HCT116 (cell line): ENCODE data around the gene PGAP3. TPM values are rescaled to one million over a fixed set of nuclear protein-coding genes. Genes with fewer than 3 reads are reported as not detected.

Source experiments
- ATAC-seq: fragments of 200-7000 bp; cut with Tn5 transposase; 2 replicates; pipeline ENCODE4 v1.9.1; 2020; ENCODE audit warnings: mild to moderate bottlenecking, moderate library complexity
- BruUV-seq: library from RNA; stranded (reverse); fragments of 400-500 nt; replicated peaks from 2 replicates; lab custom pipeline; 2021; lab: Mats Ljungman, UMichigan
- CTCF ChIA-PET: fragments of 300-600 bp; sonication (Branson Sonifier 250); formaldehyde crosslinking; loops from one replicate; lab custom pipeline; 2021; ENCODE audit warnings: antibody characterized with exemption; lab: Charles Lee
- POLR2A ChIA-PET: fragments of 300-600, 350-600 bp; sonication (Branson Sonifier 250); formaldehyde crosslinking; loops from one replicate; lab custom pipeline; 2021; ENCODE audit warnings: antibody characterized with exemption; lab: Charles Lee
- RAD21 ChIA-PET, 2 experiments: fragments of 300-600 bp; sonication (Branson Sonifier 250); formaldehyde crosslinking; loops; one replicate each; lab custom pipeline; 2023; ENCODE audit warnings: low total read pairs in 2 of 2; ENCODE audit not compliant: uncharacterized antibody in 2 of 2, unreplicated experiment in 2 of 2, low non-redundant PET in 1 of 2; lab: Charles Lee
- DNase-seq: peaks from one replicate; pipeline ENCODE4 v3.0.0-alpha.2; 2010; ENCODE audit warnings: low read depth, low spot score
- H2AFZ ChIP-seq: fragments of 200-600 bp; shearing (Covaris generic), sonication (generic); 2 replicates; pipeline ENCODE4 v1.6.1; 2017; ENCODE audit warnings: low read depth, mixed run types, mixed read lengths, antibody characterized with exemption, low read length; ENCODE audit not compliant: poor library complexity, severe bottlenecking
- H3K27ac ChIP-seq: 2 replicates; pipeline ENCODE4 v1.5.1; 2012; ENCODE audit warnings: low read depth, low read length
- H3K27me3 ChIP-seq: fragments of 200-600 bp; sonication (generic); 2 replicates; pipeline ENCODE4 v1.6.1; 2016; ENCODE audit warnings: mixed run types, low read length, mixed read lengths; ENCODE audit not compliant: insufficient read depth
- H3K36me3 ChIP-seq, 2 experiments: fragments of 200-500 bp in 1 of 2; fragments of 200-600 bp in 1 of 2; sonication (Bioruptor generic) in 1 of 2; sonication (generic) in 1 of 2; 2 replicates each; pipeline versions ENCODE4 v1.5.1 to v1.6.1; 2014 to 2016; ENCODE audit warnings: low read length in 2 of 2, inconsistent platforms in 1 of 2, mixed read lengths in 1 of 2, mixed run types in 1 of 2; ENCODE audit not compliant: insufficient read depth in 2 of 2, control insufficient read depth in 1 of 2
- H3K4me1 ChIP-seq, 2 experiments: fragments of 200-600 bp in 1 of 2; sonication (generic) in 1 of 2; 2 replicates each; pipeline versions ENCODE4 v1.5.1 to v1.6.1; 2012 to 2017; ENCODE audit warnings: low read length in 2 of 2, inconsistent platforms in 1 of 2, mild to moderate bottlenecking in 1 of 2, mixed read lengths in 1 of 2, mixed run types in 1 of 2, moderate library complexity in 1 of 2; ENCODE audit not compliant: insufficient read depth in 2 of 2, control insufficient read depth in 1 of 2
- H3K4me2 ChIP-seq: fragments of 200-600 bp; sonication (generic); 2 replicates; pipeline ENCODE4 v1.6.1; 2017; ENCODE audit warnings: mixed run types, low read length, mixed read lengths
- H3K4me3 ChIP-seq, 2 experiments: fragments of 200-600 bp in 1 of 2; sonication (generic) in 1 of 2; replicated peaks in 1 of 2; 2 replicates each; pipeline ENCODE4 v1.5.1; 2011 to 2016; ENCODE audit warnings: low read length in 2 of 2, control low read depth in 1 of 2, low read depth in 1 of 2, mild to moderate bottlenecking in 1 of 2, mixed read lengths in 1 of 2, mixed run types in 1 of 2
- H3K79me2 ChIP-seq: fragments of 200-600 bp; sonication (generic); 2 replicates; pipeline ENCODE4 v1.6.1; 2017; ENCODE audit warnings: mild to moderate bottlenecking, mixed run types, low read length, moderate library complexity, mixed read lengths; ENCODE audit not compliant: insufficient read depth
- H3K9ac ChIP-seq: fragments of 200-600 bp; sonication (generic); 2 replicates; pipeline ENCODE4 v1.6.1; 2016; ENCODE audit warnings: low read length, mixed read lengths
- H3K9me2 ChIP-seq: fragments of 200-600 bp; sonication (generic), shearing (Covaris generic); 2 replicates; pipeline ENCODE4 v1.6.1; 2017; ENCODE audit warnings: mixed run types, mild to moderate bottlenecking, moderate library complexity; ENCODE audit not compliant: insufficient read depth
- H3K9me3 ChIP-seq, 2 experiments: fragments of 200-500 bp in 1 of 2; fragments of 200-600 bp in 1 of 2; sonication (Bioruptor generic) in 1 of 2; sonication (generic) in 1 of 2; 2 replicates each; pipeline ENCODE4 v1.6.1; 2014 to 2017; ENCODE audit warnings: low read length in 2 of 2, mixed read lengths in 2 of 2, inconsistent platforms in 1 of 2, low read depth in 1 of 2, mild to moderate bottlenecking in 1 of 2, mixed run types in 1 of 2, moderate library complexity in 1 of 2; ENCODE audit not compliant: control insufficient read depth in 1 of 2, insufficient read depth in 1 of 2
- H4K20me1 ChIP-seq: fragments of 200-600 bp; sonication (generic), shearing (Covaris generic); 2 replicates; pipeline ENCODE4 v1.6.1; 2017; ENCODE audit warnings: mixed run types, mild to moderate bottlenecking, moderate library complexity; ENCODE audit not compliant: insufficient read depth
- CBX3 ChIP-seq: IDR thresholded peaks from 2 replicates; pipeline ENCODE4 v1.6.1; 2012; ENCODE audit warnings: low read depth
- CEBPB ChIP-seq: IDR thresholded peaks from 2 replicates; pipeline ENCODE4 v1.6.1; 2012; ENCODE audit warnings: low read depth
- CTCF ChIP-seq, 3 experiments: fragments of 200-600 bp in 1 of 3; sonication (generic) in 1 of 3; IDR thresholded peaks in 2 of 3; conservative IDR thresholded peaks in 1 of 3; 2 replicates each; pipeline ENCODE4 v1.5.1; 2012 to 2017; ENCODE audit warnings: low read depth in 2 of 3, low read length in 2 of 3, antibody characterized with exemption in 1 of 3, borderline replicate concordance in 1 of 3, control low read depth in 1 of 3, mild to moderate bottlenecking in 1 of 3, mixed read lengths in 1 of 3, mixed run types in 1 of 3, moderate library complexity in 1 of 3; ENCODE audit not compliant: insufficient read depth in 1 of 3
- EGR1 ChIP-seq: IDR thresholded peaks from 2 replicates; pipeline ENCODE4 v1.6.1; 2012; ENCODE audit warnings: low read depth
- ELF1 ChIP-seq: IDR thresholded peaks from 2 replicates; pipeline ENCODE4 v1.6.1; 2012; ENCODE audit warnings: low read depth, borderline replicate concordance
- EZH2 ChIP-seq: fragments of 200-600 bp; sonication (generic); IDR thresholded peaks from 2 replicates; pipeline ENCODE4 v1.6.1; 2017; ENCODE audit warnings: antibody characterized with exemption, mixed run types
- EZH2phosphoT487 ChIP-seq: fragments of 200-600 bp; IDR thresholded peaks from 2 replicates; pipeline ENCODE4 v1.6.1; 2018; ENCODE audit warnings: antibody characterized with exemption, borderline replicate concordance
- JUND ChIP-seq: IDR thresholded peaks from 2 replicates; pipeline ENCODE4 v1.6.1; 2012
- POLR2AphosphoS5 ChIP-seq: IDR thresholded peaks from 2 replicates; pipeline ENCODE4 v1.6.1; 2011; ENCODE audit warnings: mild to moderate bottlenecking, low read depth, low read length, moderate library complexity
- RAD21 ChIP-seq: IDR thresholded peaks from 2 replicates; pipeline ENCODE4 v1.6.1; 2012; ENCODE audit warnings: low read depth, mild to moderate bottlenecking
- REST ChIP-seq: IDR thresholded peaks from 2 replicates; pipeline ENCODE4 v1.6.1; 2012; ENCODE audit warnings: low read depth
- SRF ChIP-seq: IDR thresholded peaks from 2 replicates; pipeline ENCODE4 v1.6.1; 2012; ENCODE audit warnings: low read depth
- YY1 ChIP-seq: IDR thresholded peaks from 2 replicates; pipeline ENCODE4 v1.6.1; 2011; ENCODE audit warnings: low read length, low read depth, moderate library complexity, mild to moderate bottlenecking; ENCODE audit not compliant: insufficient replicate concordance; ENCODE audit errors: extremely low read depth
- ZFX ChIP-seq: fragments of 450-650 bp; IDR thresholded peaks from 2 replicates; pipeline ENCODE4 v1.6.1; 2017
- intact Hi-C: fragments of 100-400 bp; cut with micrococcal nuclease; formaldehyde crosslinking; loops from 2 replicates; pipeline ENCODE4 v1.10.0; 2022
- total RNA-seq: library from RNA; stranded (reverse); gene quantifications from one replicate; pipeline ENCODE4 v1.2.1, GENCODE V29; 2021; ENCODE audit not compliant: unreplicated experiment
- TF ChIP-seq, protein P1 (sequence below): IDR thresholded peaks from 2 replicates; pipeline ENCODE4 v1.6.1; 2012

PGAP3 gene
- total RNA-seq, 1 experiment from 2014 or later, result 15.2 TPM

GRCh38 chr17:39679521-39680192, 8.2 kb downstream of the PGAP3 start:
- RAD21 ChIA-PET, result no interaction called here
- H3K4me3 ChIP-seq, result no peak overlapping the region
- DNase-seq (no peak), ATAC-seq (no peak)
- no peak overlapping the region for H3K9ac ChIP-seq
- no peaks in the 10 kb centered on the region for H4K20me1 ChIP-seq
- BruUV-seq, result no TSS peak
- H3K4me1 ChIP-seq, result peaks cover 15 to 17% of the 10 kb centered on the region in 2 experiments; a peak in 2 of 4 replicates
- H3K36me3 ChIP-seq, result no peaks in the 10 kb centered on the region
- CTCF ChIA-PET, result interaction anchor here (1.0 to 1.6 kb wide), 5 partner anchors 8 to 58 kb away, joined by 3 to 5 read pairs (median 3); partner anchors contain the start of genes MIEN1 and PGAP3
- no peak overlapping the region for H2AFZ ChIP-seq
- no peaks in the 10 kb centered on the region for H3K79me2 ChIP-seq
- no peak overlapping the region; the same call in 1 of the 2 replicates for H3K27ac ChIP-seq
- TF ChIP-seq EZH2phosphoT487 (no peak), CTCF (IDR thresholded peaks at IDR 0.05 in 2 of 3, conservative IDR thresholded peaks at IDR 0.05 in 1 of 3; ENCODE audit: borderline replicate concordance in 1 of 3, insufficient read depth in 1 of 3, low read depth in 2 of 3, low read length in 2 of 3) (no peak), RAD21 (no peak), POLR2AphosphoS5 (no peak), ELF1 (no peak), CBX3 (no peak), ZFX (no peak), REST (no peak), YY1 (no peak), JUND (no peak), EZH2 (no peak), EGR1 (no peak), CEBPB (no peak), SRF (no peak)
- TF ChIP-seq, protein P1, sequence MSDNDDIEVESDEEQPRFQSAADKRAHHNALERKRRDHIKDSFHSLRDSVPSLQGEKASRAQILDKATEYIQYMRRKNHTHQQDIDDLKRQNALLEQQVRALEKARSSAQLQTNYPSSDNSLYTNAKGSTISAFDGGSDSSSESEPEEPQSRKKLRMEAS, result no peak
- no peaks in the 10 kb centered on the region for H3K9me3 ChIP-seq
- no peak overlapping the region for H3K4me2 ChIP-seq
- no peaks in the 10 kb centered on the region for H3K27me3 ChIP-seq
- H3K9me2 ChIP-seq, result no peaks in the 10 kb centered on the region
- POLR2A ChIA-PET, result no interaction called here
- intact Hi-C loops, result no loop called here
